SK-N-MC (cell line): Measurements from ENCODE around the gene CREBZF.

Source experiments
- DNase-seq: peaks from one replicate; pipeline ENCODE4 v3.0.0-alpha.2; 2011; ENCODE audit warnings: low read depth, low spot score
- H3K27ac ChIP-seq: fragments of 200-600 bp; sonication (generic); 2 replicates; pipeline ENCODE4 v1.5.1; 2016; ENCODE audit warnings: mixed run types
- H3K36me3 ChIP-seq: fragments of 200-600 bp; sonication (generic); 2 replicates; pipeline ENCODE4 v1.6.1; 2017; ENCODE audit warnings: antibody characterized with exemption, low read length, mixed read lengths; ENCODE audit not compliant: insufficient read depth
- H3K4me3 ChIP-seq: fragments of 200-600 bp; sonication (generic); 2 replicates; pipeline ENCODE4 v1.5.1; 2016
- H3K9ac ChIP-seq: fragments of 200-600 bp; sonication (generic); 2 replicates; pipeline ENCODE4 v1.8.0; 2017; ENCODE audit warnings: mixed run types, mixed read lengths; ENCODE audit not compliant: insufficient read length
- H3K9me3 ChIP-seq: fragments of 200-600 bp; sonication (generic); 2 replicates; pipeline ENCODE4 v1.6.1; 2017; ENCODE audit warnings: low read depth, mild to moderate bottlenecking, antibody characterized with exemption, low read length, moderate library complexity, mixed read lengths
- EZH2 ChIP-seq: fragments of 200-600 bp; sonication (generic); IDR thresholded peaks from one replicate; pipeline ENCODE4 v1.6.1; 2017; ENCODE audit warnings: antibody characterized with exemption
- FOXP2 ChIP-seq: optimal IDR thresholded peaks from 2 replicates; pipeline ENCODE3; 2011; ENCODE audit warnings: mild to moderate bottlenecking, moderate library complexity; ENCODE audit not compliant: insufficient read depth; ENCODE audit errors: extremely low read length, control extremely low read depth
- POLR2AphosphoS5 ChIP-seq: IDR thresholded peaks from 2 replicates; pipeline ENCODE4 v1.6.1; 2012; ENCODE audit warnings: mild to moderate bottlenecking, low read depth, low read length, borderline replicate concordance

CREBZF gene

GRCh38 chr11:85697747-85698146 is 32.8 kb upstream of the CREBZF start:
- Histone ChIP-seq H3K9me3 (no peaks in the 10 kb centered on the region), H3K4me3 (no peak overlapping the region), H3K9ac (no peak overlapping the region), H3K36me3 (no peaks in the 10 kb centered on the region), H3K27ac (no peak overlapping the region)
- TF ChIP-seq POLR2AphosphoS5 (no peak), EZH2 (no peak), FOXP2 (no peak)
- DNase-seq, result no peak

- Histone ChIP-seq H3K9me3 (no peaks in the 10 kb centered on the region), H3K4me3 (no peak overlapping the region), H3K36me3 (no peaks in the 10 kb centered on the region), H3K27ac (no peak overlapping the region), H3K9ac (no peak overlapping the region)
- TF ChIP-seq EZH2 (no peak), POLR2AphosphoS5 (no peak), FOXP2 (no peak)
- no peak for DNase-seq
Observed at GRCh38 chr11:85695546-85695945, 30.6 kb upstream of the CREBZF start.

- no peaks in the 10 kb centered on the region for H3K36me3 ChIP-seq
- H3K9me3 ChIP-seq, result no peaks in the 10 kb centered on the region
- H3K27ac ChIP-seq, result no peak overlapping the region
- H3K9ac ChIP-seq, result no peak overlapping the region
- TF ChIP-seq EZH2, result no peak
- TF ChIP-seq POLR2AphosphoS5, result no peak
- TF ChIP-seq FOXP2, result no peak
- peak; percentile 34 for DNase-seq
- no peak overlapping the region for H3K4me3 ChIP-seq
Observed at GRCh38 chr11:85694385-85694980, 29.6 kb upstream of the CREBZF start.

- no peak within 1 kb of the TSS for H3K4me3 ChIP-seq
- no peak within 1 kb of the TSS for H3K27ac ChIP-seq
- H3K9ac ChIP-seq, result no peak within 1 kb of the TSS
- H3K36me3 ChIP-seq, result no peaks in the 10 kb centered on the region
- TF ChIP-seq FOXP2, result no peak
- TF ChIP-seq EZH2, result no peak
- no peak for TF ChIP-seq POLR2AphosphoS5
- DNase-seq, result no peak
- H3K9me3 ChIP-seq, result no peaks in the 10 kb centered on the region
Observed at GRCh38 chr11:85685820-85686459, 21.0 kb upstream of the CREBZF start, which contains the start of gene CCDC89. TSS of gene CCDC89 (minus strand) at chr11:85686195. CDS start at chr11:85686130, 65 bp downstream.

- H3K36me3 ChIP-seq, result no peaks in the 10 kb centered on the region
- H3K4me3 ChIP-seq, result no peak overlapping the region
- H3K27ac ChIP-seq, result no peak overlapping the region
- no peak overlapping the region for H3K9ac ChIP-seq
- DNase-seq, result no peak
- H3K9me3 ChIP-seq, result no peaks in the 10 kb centered on the region
- no peak for TF ChIP-seq FOXP2
- no peak for TF ChIP-seq POLR2AphosphoS5
- no peak for TF ChIP-seq EZH2
Observed at GRCh38 chr11:85685125-85685819, 20.3 kb upstream of the CREBZF start.

GRCh38 chr11:85682330-85683305 is 17.7 kb upstream of the CREBZF start:
- Histone ChIP-seq H3K4me3 (peak overlapping the region; percentile 76), H3K9me3 (no peaks in the 10 kb centered on the region), H3K36me3 (no peaks in the 10 kb centered on the region), H3K27ac (no peak overlapping the region), H3K9ac (peak overlapping the region; percentile 71)
- TF ChIP-seq FOXP2 (no peak), EZH2 (no peak), POLR2AphosphoS5 (peak; percentile 46; the same call in 1 of the 2 replicates)
- DNase-seq, result no peak

- no peak for DNase-seq
Observed at GRCh38 chr11:85680897-85681296, 16.0 kb upstream of the CREBZF start.

GRCh38 chr11:85679576-85679975 is 14.6 kb upstream of the CREBZF start:
- H3K27ac ChIP-seq, result no peak overlapping the region
- no peak overlapping the region for H3K4me3 ChIP-seq
- TF ChIP-seq FOXP2, result no peak
- no peak for TF ChIP-seq EZH2
- TF ChIP-seq POLR2AphosphoS5, result no peak

More at GRCh38 chr11:85680897-85681296, 16.0 kb upstream of the CREBZF start:
- no peaks in the 10 kb centered on the region for H3K9me3 ChIP-seq
- H3K4me3 ChIP-seq, result no peak overlapping the region
- no peaks in the 10 kb centered on the region for H3K36me3 ChIP-seq
- H3K27ac ChIP-seq, result no peak overlapping the region
- TF ChIP-seq EZH2, result no peak
- no peak for TF ChIP-seq FOXP2
- TF ChIP-seq POLR2AphosphoS5, result no peak
- H3K9ac ChIP-seq, result no peak overlapping the region

GRCh38 chr11:85673393-85673792 is 8.5 kb upstream of the CREBZF start:
- Histone ChIP-seq H3K27ac (no peak overlapping the region), H3K4me3 (no peak overlapping the region), H3K36me3 (no peaks in the 10 kb centered on the region), H3K9me3 (no peaks in the 10 kb centered on the region), H3K9ac (no peak overlapping the region)
- DNase-seq, result no peak
- TF ChIP-seq EZH2, result no peak
- no peak for TF ChIP-seq FOXP2
- TF ChIP-seq POLR2AphosphoS5, result no peak

More at GRCh38 chr11:85679576-85679975, 14.6 kb upstream of the CREBZF start:
- Histone ChIP-seq H3K36me3 (no peaks in the 10 kb centered on the region), H3K9ac (no peak overlapping the region), H3K9me3 (no peaks in the 10 kb centered on the region)
- no peak for DNase-seq
